ENCODE measurements around the gene ETS1. TPM values are rescaled to one million over a fixed set of nuclear protein-coding genes. Genes with fewer than 3 reads are reported as not detected.

Gene ETS1, protein sequence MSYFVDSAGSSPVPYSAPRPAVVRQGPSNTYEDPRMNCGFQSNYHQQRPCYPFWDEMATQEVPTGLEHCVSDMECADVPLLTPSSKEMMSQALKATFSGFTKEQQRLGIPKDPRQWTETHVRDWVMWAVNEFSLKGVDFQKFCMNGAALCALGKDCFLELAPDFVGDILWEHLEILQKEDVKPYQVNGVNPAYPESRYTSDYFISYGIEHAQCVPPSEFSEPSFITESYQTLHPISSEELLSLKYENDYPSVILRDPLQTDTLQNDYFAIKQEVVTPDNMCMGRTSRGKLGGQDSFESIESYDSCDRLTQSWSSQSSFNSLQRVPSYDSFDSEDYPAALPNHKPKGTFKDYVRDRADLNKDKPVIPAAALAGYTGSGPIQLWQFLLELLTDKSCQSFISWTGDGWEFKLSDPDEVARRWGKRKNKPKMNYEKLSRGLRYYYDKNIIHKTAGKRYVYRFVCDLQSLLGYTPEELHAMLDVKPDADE
- total RNA-seq = 90.8 TPM

GRCh38 chr11:128587415-128587814 is at the start of gene ETS1:
TSS of gene ETS1 (minus strand) at chr11:128587558. CDS start at chr11:128573130, 14,428 bp downstream.
- intact Hi-C loops (cut with DNase I) = no loop called here
- DNase-seq (ENCODE audit: low spot score) (no peak), ATAC-seq (no peak)

- intact Hi-C loops (cut with DNase I) = loop anchor here (5.0 kb wide), 1 partner anchor 347 kb away; no protein-coding TSS in a partner anchor
- ATAC-seq = no peak
- DNase-seq (ENCODE audit: low spot score) = no peak
Measured at GRCh38 chr11:128634395-128634794, 47.0 kb upstream of the ETS1 start.

DNA sequence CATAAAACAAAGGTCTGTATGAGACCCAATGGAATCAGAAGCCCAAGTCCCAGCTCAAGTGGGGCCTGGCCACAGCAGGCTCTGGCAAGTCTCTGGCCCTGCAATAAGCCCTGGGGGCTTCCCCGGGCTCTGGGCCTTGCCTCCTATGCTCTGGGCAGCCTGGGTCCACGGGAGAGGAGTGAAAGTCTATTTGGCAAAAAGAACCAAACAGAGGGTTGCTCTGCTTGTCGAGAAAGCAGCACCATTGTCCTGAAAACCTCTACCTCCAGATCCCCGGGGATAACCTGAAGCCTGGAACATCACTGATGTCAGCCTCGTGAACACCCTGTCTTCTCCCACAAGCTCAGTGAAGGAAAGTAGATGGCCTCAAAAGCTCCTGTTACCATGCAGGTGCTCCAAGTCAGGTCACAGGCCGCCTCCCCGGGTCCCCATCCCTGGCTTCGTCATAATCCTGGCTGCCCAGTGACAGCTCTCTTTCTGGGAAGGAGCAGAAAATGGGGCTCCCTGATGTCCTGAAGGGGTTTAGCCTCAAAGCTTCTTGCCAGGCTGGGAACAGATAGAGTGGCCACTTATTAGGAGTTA is 46.1 kb upstream of the ETS1 start:
- DNase-seq (ENCODE audit: low spot score) = no peak
- intact Hi-C loops (cut with DNase I) = loop anchor here (5.0 kb wide), 1 partner anchor 346 kb away; no protein-coding TSS in a partner anchor
- ATAC-seq = no peak

DNA sequence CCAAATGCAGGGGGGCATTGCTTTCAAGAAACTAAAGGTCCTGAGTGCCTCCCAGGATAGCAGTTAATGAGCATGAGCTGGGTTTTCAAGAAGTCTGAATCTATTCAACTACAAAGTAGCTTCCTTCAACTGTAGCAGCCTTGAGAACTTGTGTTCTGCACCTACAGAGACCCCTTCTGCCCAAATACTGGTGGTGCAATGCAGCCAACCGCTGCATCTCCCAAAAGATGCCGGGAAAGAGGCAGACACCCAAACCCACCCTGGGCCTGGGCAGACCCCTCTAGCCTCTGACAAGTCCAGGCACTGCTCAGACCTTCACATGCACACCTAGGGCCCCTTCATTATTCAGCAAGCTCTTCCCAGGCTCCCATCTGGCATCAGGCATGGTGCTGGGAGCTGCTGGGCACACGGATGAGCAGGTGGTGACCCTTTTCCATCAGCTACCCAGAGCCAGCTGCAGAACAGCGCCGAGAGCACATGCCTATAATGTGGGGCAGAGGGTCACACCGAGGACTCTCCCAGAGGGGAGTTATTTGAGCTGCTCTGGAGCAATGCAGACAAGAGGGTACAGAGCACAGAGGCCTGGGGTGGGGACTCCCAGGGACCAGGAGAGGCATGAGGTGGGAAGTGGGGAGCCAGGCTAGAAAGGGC is 44.9 kb upstream of the ETS1 start:
- DNase-seq (ENCODE audit: low spot score) (no peak), ATAC-seq (peak; percentile 57)
- intact Hi-C loops (cut with DNase I) = loop anchor here (5.0 kb wide), 1 partner anchor 345 kb away; no protein-coding TSS in a partner anchor

GRCh38 chr11:128630367-128631230 is 43.2 kb upstream of the ETS1 start:
- ATAC-seq = peak; percentile 96
- intact Hi-C loops (cut with DNase I) = loop anchor here (5.0 kb wide), 1 partner anchor 343 kb away; no protein-coding TSS in a partner anchor

GRCh38 chr11:128629516-128630106 is 42.3 kb upstream of the ETS1 start:
- intact Hi-C loops (cut with DNase I) = loop anchor here (5.0 to 10.0 kb wide), 2 partner anchors 342 to 455 kb away; no protein-coding TSS in a partner anchor
- no peak for ATAC-seq
- DNase-seq (ENCODE audit: low spot score) = no peak

More at GRCh38 chr11:128630367-128631230, 43.2 kb upstream of the ETS1 start:
- DNase-seq (ENCODE audit: low spot score) = peak; percentile 97

- intact Hi-C loops (cut with DNase I) = loop anchor here (10.0 kb wide), 1 partner anchor 454 kb away; no protein-coding TSS in a partner anchor
- no peak for ATAC-seq
Measured at GRCh38 chr11:128628686-128629085, 41.3 kb upstream of the ETS1 start.

DNA sequence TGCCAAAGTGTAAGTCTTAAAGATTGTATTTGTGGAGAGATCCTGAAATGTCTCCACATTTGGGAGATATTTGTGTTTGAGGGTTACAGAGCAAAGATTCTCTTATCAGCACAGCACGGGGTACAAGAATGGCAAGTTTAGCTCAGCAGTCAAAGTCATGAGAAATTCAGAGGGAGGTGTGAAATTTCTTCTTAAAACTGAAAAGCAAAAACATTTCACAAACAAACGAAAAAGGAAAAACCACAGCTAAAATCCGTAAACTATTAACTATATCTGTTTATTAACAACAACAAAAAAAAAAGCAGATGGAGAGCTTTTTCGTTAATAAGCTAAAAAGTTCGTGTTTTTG is 40.9 kb upstream of the ETS1 start:
- ATAC-seq = no peak
- DNase-seq (ENCODE audit: low spot score) = no peak
- intact Hi-C loops (cut with DNase I) = loop anchor here (10.0 kb wide), 1 partner anchor 453 kb away; no protein-coding TSS in a partner anchor

More at GRCh38 chr11:128628686-128629085, 41.3 kb upstream of the ETS1 start:
- DNase-seq (ENCODE audit: low spot score) = no peak

GRCh38 chr11:128627666-128628324 is 40.4 kb upstream of the ETS1 start:
- DNase-seq (ENCODE audit: low spot score) (no peak), ATAC-seq (no peak)
- intact Hi-C loops (cut with DNase I) = loop anchor here (10.0 kb wide), 1 partner anchor 453 kb away; no protein-coding TSS in a partner anchor

- no peak for ATAC-seq
- intact Hi-C loops (cut with DNase I) = loop anchor here (10.0 kb wide), 1 partner anchor 452 kb away; no protein-coding TSS in a partner anchor
- DNase-seq (ENCODE audit: low spot score) = no peak
Measured at GRCh38 chr11:128626913-128627665, 39.7 kb upstream of the ETS1 start.

- DNase-seq (ENCODE audit: low spot score) = no peak
- intact Hi-C loops (cut with DNase I) = loop anchor here (10.0 kb wide), 1 partner anchor 451 kb away; no protein-coding TSS in a partner anchor
Measured at GRCh38 chr11:128625746-128626145, 38.4 kb upstream of the ETS1 start.

DNA sequence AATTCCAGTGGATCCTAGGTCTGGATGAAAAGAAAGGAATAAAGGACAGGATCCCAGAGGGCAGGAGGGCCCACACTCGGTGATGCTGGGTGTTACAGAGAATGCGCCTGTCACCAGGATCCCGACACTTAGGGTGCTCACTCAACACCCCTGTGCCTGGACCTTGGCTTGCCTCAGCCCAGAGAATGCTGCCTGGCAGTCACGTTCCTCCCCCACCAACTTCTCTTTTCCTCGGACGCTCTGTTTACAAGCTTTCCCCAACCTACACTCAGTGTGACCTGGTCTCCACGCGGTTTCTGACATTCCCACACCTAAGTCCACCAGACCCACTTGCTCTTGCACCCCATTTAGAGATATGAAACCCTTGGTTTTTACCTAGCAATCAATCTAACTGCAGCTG is 38.0 kb upstream of the ETS1 start:
- intact Hi-C loops (cut with DNase I) = loop anchor here (10.0 kb wide), 1 partner anchor 451 kb away; no protein-coding TSS in a partner anchor
- ATAC-seq (no peak), DNase-seq (ENCODE audit: low spot score) (no peak)

More at GRCh38 chr11:128625746-128626145, 38.4 kb upstream of the ETS1 start:
- no peak for ATAC-seq

- intact Hi-C loops (cut with DNase I) = loop anchor here (10.0 kb wide), 1 partner anchor 450 kb away; no protein-coding TSS in a partner anchor
- ATAC-seq (no peak), DNase-seq (ENCODE audit: low spot score) (no peak)
Measured at GRCh38 chr11:128624269-128625175, 37.2 kb upstream of the ETS1 start.

GRCh38 chr11:128623091-128623490 is 35.7 kb upstream of the ETS1 start:
- intact Hi-C loops (cut with DNase I) = loop anchor here (10.0 kb wide), 1 partner anchor 448 kb away; no protein-coding TSS in a partner anchor
- ATAC-seq (no peak), DNase-seq (ENCODE audit: low spot score) (no peak)

All from sciatic nerve (tissue), 2 donors.